CD4-positive, alpha-beta T cell treated with Interleukin-6 at 100 ng/mL for 8 hours (primary cell): ENCODE measurements around the gene FAM13C.

Experiments used
- DNase-seq: peaks from one replicate; pipeline ENCODE4 v3.0.0-alpha.2; 2020; ENCODE audit warnings: mixed read lengths, low spot score

FAM13C gene

DNA sequence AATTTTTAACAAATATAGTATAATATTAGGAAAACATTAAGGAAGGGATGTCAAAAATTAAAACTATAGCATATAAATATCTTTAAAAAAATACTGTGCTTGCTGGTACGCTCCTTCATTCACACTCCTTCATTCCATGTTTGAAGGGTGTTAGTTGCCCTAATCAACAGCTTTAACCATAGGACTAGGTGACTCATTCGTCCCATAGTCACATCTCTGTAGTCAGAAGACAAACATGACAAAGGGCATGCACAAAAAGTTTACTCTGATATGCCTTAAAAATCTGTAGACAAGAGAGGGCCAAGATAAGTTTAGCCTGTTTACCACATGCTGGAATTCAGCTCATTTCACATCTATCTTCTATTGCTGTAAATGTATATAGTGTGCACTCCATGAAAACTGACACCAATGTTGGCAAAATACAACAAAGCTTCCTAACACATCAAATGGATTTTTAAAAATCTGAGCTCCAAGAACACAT lies 646 bp downstream of the FAM13C start:
- no peak for DNase-seq

DNA sequence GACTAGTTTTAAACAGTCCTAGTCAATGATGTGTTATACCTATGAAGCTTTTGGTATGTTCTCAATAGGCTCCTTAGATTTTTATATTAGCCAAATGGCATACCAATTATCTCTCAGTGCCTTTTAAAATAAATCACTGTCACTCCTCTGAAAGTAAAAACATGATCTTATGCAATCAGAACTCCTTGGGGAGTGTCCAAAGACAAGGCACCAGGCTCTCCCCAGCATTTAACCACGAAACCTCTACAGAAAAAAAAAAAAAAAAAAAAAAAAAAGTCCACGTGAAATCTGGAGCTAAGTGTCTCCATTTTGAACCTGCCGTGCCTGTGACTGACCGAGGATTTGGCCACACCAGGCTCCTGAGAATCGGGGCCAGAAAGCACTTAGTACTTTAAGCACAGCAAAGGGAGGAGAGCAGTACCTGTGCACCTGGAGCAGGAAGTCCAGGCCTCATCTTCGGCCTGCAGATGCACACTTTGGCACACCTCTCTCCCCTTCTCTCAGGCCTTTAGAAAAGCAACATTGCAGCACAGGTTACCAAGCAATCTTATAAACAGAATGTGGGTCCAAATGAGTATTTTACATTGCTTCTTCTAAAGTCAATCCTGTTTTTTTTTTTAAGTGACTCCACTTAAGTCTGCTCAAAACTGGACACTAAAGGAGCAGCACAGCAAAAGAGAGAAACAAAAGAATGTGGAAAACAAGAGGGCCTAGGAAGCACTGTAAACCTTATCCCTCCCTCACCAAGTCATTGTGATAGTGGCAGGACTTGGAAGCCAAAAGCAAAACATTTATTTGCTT lies 1.5 kb downstream of the FAM13C start:
- DNase-seq, result no peak

DNA sequence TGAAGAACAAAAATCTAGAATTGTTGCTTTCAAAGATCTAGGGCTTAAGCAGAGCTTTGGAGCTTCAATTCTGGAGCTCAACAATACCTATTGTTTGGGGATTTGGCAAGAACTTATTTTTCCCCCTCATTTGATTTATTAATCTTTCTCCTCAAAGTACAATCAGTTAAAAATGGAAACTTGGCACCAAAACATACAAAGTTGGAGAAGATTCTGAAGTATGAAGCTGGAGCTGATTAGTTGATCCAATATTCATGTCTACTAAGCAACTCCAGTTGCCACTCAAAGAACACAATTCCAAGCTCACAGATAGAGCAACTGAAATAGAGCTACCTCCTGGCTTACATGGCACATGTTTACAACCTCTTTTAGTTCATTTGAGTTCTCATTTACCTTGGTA lies 3.8 kb downstream of the FAM13C start:
- no peak for DNase-seq

DNA sequence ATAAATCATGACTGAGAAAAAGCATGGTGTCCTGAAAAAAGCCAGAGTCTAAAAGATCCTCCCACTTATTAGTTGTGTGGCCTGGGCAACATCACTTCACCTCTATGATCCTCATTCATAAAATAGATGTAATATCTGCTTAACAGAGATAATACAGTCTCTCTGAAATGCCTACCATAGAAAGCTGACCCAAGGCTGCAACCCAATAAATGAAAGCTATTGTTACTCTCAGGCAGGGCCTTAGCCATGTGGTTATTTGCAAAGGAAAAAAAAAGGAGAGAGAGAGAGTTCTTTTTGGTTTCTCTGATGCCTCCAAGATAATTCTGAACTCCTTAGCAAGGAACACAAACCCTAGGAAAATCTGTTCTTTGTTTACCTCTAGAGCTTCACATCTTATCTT lies 7.9 kb downstream of the FAM13C start:
- DNase-seq, result no peak

DNA sequence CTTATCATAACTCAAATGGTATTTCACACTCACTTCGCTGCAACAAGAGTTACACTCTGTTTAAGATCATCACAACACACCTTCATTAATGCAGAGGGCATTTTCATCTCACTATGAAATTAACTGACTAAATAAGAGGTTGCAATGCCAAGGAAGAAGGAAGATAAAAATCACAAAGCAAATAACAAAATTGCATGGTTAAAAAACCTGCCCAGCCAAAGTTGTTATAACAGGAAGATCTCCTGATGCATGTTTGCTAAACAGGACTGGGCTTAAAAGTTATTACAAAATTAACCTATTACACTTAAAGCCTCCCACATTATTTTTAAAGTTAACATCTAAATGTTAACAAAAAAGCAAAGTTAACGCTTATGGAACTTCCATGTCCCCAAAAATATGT lies 11.8 kb downstream of the FAM13C start:
- no peak for DNase-seq

DNA sequence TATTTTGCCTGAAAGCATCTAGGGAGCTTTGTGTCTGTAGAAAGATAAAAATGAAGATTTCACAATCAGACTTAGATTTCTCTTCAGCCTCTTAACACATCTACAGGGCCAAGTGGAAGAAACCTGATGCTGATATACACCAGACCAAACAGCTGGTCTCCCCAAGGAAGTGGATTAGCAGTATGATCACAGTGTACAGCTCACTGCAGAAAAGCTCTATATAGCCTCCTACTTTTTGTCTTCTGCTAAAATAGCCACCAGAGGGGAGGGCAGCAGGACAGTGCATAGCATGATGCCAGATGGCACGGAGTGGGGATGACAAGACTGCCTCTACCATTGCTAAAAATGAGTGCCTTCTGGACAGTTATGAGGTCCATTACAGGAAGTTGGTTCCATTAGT lies 16.0 kb downstream of the FAM13C start:
- no peak for DNase-seq

DNA sequence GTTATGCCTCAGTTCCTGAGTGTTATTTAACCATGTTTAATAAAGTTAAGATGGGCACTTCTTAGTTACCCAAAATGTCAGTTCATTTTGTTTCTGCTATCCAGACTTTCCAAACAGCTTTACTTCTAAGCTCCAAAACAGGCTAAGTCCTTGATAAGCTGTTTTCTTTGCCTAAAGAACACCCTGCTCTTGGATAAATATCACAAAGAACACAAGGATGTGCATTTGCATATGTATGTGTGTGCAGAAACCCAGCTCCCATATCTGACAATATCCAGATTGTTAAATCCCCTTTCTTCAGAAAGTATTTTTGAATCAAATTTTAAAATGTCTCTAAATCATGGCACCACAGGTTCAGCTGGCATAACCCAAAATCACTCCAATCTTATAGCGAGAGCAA lies 19.6 kb downstream of the FAM13C start:
- no peak for DNase-seq

DNA sequence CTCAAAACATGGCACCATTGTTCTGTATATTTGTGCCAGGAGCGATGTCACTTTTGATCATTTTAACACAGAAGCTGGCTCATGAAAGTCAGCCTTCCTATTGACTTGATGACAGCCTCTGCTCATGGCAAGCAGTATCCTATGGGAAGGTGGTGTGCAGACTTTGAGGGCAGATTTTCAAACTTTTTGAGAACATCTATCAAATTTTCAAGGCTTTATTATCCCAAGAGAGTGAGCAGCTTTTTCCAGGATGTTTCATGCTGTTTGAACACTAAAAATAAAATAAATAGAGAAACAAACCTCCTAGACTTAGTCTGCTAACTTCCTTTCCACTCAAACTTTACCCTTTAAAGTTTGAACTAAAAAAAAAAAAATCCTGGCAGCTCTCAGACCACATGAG lies 20.3 kb downstream of the FAM13C start:
- DNase-seq, result no peak

DNA sequence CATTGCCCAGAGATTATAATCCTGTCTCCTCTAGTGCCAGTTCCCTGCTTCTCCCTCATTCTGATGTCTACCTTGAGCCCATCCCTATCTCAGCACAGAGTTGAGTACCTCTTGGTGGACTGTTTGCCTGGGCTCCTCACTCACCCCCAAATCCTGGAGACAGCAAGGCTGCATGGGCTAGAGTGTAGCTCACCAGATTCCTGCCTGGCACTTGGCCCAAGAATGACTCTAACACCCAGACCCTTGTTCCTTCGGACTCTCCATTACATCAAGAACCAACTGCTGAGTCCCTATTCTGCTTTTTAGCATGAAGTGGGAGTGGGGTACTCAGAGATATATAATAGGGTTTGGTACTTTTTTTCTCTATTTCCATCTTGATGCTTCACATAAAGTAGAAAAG lies 22.1 kb downstream of the FAM13C start:
- no peak for DNase-seq

DNA sequence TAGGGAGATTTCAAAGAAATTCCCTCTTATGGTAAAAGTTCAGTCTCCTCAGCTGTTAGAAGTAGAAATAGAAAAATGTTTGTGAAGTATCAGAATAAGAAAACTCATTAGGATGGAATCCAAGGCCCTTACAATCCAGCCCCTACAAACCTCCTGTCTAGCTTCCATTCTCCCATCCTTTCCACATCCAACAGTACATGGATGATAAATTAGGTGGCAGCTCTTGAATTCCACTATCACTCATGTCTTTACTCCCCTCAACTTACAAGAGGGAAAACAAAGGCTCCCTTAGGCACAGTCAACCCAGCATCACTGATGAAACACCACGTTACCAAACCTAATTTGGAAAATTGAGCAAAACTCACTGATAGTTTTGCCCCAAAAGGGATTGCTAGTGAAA lies 23.0 kb downstream of the FAM13C start:
- no peak for DNase-seq

DNA sequence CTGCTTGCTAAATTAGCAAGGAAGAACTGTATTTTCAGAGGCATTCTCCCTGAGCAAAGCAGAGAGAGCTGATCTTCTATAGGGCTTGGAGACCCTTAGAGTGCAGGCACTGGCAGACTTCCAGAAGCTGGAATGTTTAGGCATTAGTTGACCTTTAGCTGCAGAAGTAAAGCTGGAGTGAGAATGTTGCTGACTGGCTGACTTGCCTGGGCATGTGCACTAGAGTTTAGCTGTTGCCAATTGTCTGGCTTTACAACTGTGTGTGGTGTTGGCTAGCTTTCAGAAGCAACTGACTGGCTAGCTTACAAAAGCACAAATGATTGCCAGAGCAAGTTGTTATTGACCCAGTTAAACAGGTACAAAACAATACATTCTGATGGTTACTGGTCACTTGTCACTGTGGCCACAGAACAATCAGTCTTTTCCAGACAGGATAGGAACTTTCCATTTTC lies 25.1 kb downstream of the FAM13C start:
- no peak for DNase-seq

DNA sequence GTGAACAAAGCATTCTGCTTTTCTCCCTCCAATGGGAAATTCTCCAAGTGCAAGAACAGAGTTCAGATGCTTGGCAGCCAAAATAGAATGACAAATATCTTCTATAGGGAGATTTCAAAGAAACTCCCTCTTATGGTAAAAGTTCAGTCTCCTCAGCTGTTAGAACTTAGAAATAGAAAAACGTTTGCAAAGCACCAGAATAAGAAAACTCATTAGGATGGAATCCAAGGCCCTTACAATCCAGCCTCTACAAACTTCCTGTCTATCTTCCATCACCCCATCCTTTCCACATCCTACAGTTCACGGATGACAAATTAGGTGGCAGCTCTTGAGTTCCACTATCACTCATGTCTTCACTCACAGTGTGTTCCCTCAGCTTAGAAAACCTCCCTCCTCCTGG lies 25.7 kb downstream of the FAM13C start:
- DNase-seq, result no peak

DNA sequence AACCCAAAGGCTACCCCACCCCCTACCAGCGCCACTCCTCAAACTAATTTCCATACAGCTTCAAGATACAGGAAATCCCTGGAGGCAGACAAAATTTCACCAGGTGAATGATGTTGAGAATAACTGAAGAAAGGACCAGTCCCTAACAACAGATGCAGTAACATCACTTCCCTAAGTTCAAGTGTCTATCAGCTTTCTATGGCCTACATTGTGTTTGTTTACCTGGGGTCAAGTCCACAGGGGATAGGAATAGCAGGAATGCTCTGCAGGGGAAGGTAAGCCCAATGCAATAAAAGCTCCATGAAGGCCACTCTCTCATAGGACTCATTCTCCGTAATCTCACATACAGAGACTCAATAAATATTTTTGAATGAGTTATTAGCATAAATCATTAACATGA lies 26.9 kb downstream of the FAM13C start:
- DNase-seq, result no peak

DNA sequence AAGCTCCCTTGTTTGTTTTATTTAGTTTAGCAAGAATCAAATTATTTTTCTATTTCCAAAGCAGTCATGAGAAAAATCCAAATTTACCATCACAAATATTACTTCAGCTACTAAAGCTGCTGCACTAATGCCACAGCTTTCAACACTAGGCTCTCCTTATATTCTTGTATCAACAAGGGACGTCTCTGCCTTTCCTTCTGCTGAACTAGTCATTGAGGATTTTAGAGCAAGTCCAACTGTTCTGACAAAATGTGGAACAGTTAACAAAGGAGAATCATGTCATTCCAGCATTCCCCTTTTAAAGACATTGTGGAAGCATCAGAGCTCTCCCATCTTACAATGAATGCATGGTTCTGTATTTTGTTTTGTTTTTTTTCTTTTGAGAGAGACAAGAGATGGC lies 28.6 kb downstream of the FAM13C start:
- no peak for DNase-seq

DNA sequence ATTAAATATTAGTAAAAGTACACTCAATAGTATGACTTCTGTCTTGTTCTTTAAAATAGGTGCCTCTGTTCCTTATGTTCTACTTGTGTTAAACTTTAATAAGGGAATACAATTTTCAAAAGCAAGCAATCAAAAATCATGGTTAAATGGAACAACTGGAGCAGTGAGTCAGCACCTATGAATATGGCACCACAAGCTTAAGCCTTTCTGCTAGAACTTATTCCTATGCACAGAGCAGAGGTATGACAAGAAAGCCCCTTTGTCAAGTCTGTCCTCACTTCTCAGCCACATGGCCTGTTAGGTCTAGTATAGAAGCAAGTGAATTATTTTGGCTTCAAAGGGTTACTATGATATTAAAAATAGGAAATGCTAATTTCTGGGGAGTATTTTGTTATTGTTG lies 29.8 kb downstream of the FAM13C start:
- DNase-seq, result no peak

DNA sequence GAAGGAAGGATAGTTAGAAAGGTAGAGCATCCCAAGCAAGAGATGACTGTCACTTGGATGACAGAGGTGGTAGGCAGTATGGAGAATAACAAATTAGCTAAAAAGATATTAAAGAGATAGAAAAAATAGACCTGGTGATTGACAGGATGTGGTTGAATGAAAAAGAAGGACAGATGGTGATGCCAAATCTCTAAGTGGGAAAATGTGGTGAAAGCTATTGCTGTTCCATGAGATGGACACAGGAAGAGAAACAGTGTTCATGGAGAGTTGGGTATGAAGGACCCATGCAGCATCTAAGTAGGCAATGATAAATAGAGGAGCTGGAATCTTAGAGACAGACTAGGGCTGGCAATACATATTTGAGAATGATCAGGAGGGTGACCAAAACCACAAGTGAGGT lies 30.7 kb downstream of the FAM13C start:
- DNase-seq, result no peak

DNA sequence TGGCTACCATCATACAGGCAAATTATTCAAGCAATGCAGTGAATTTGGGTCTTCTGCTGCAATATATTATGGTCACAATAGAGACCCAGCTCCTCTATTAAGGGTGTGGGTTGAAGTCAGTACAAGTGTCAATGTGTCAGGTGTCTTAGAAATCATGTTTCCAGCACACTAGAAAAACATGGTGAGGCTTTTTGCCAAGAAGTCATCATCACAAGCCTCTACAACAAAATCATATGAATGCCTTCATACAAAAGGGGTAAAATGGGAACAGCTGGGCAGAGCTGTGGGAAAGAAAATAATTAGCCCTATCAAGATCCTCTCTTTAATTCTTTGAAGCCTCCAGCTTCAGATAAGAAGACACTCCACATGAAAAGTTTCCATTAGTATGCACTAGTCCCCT lies 37.2 kb downstream of the FAM13C start:
- no peak for DNase-seq

DNA sequence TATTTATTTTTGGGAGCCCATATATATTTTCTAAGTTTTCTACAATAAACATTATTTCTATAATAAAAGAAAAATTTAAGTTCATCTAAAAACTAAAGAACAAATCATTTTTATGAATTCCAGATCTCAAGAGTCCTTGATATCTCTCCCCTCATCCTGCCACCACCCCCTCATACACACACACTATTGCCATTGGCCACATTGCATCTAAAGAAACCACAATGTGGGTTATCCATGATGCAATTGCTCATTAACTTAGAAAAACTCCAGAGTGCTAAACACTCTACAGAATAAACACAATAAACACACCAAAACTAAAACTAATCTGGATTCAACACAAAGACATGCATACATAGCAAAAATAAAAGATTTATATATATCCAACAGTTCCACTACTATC lies 37.8 kb downstream of the FAM13C start:
- no peak for DNase-seq

DNA sequence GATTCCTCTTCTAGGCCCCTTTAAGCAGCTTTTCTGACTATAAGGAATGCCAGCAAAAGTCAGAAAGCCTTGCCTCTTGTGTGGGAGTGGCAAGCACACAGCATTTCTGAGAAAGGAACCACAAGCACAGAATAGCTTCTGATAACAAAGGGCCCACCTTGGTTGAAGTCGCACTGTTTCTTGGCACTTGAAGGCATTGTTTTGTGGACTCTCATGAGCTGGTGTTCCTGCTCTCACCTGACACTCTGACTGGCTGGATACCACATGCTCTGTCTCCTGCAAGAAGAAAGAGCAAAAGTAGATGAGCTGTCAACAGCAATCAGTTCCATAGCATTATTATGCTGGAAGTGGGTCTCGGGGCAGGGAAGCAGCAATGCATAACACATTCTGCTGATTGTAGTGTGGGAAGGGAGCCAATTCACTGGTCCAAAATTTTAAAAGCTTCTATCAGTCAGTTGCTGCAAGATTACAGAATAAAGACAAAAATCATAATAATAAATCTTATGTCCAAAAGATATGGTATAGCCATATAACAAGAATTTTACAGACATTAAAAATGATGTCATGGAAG lies 38.4 kb downstream of the FAM13C start:
- DNase-seq, result no peak

DNA sequence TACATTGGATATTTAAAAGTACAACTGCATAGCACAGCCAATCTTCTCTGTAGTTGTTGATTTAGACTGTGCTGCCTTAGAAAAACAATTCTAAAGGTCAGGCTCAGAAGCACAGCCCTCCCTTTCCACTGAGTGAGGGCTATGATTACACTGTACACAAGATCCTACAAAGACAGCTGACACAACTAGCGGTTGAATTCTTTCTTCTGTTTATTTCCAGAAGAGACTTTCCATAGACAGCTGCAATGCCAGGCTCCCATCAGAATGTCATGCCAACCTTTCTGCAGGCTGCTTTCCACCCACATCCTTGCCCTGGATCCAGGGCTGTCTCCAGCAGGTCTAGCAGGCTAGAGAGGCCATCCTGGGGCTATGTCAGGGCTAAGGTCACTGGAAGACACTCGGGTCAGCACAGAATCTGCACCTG lies 39.3 kb downstream of the FAM13C start:
- DNase-seq, result no peak

DNA sequence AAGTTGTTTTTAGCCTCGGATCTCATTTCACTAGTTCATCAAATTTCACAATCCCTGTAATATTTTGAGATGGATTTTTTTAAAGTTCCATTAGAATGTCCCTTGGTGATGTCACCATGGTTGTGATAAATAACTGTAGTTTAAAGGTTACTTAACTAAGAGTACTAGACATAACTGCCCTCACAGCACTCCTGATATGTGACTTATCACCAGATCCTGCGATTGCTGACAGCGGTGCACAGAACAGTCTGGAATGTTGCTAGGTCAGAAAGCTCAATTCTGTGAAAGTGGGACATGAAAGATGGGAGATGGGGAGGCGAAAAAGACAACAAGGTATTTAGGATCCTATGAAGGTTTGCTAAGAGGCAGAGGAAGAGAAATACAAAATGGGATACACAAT lies 40.2 kb downstream of the FAM13C start:
- DNase-seq, result no peak

DNA sequence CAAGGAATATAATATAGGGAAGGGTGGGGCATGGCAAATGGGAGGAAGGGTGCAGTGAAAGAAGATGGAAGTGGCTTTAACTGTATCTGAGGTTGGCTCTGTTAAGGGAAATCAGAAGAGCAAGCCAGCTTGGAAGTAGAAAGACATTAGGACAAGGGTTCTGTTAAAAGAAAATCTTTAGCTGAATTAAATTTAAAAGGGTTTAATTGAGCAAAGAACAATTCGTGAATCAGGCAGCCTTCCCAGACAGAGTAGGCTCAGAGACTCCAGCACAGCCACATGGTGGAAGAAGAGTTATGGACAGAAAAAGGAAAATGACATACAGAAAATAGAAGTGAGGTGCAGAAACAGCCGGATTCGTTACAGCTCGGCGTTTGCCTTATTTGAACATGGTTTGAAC lies 42.0 kb downstream of the FAM13C start:
- no peak for DNase-seq

DNA sequence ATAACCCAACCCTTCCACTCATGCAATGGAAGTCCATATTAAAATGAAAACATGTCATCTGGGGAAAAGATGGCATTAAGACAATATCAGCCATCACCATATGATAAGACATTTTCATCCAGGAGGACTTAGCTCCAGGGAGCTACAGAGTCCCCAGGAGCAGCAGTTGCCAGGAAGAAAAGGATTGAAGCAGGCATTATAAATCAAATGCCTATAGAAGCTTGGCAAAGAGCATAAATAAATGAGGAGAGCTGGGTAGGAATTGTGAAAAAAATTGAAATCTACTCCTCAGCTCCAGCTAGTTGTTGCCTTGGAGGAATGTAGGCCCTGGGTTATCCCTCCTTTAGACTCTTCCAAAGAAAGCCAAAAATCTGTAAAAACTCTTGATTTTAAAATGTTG lies 42.5 kb downstream of the FAM13C start:
- DNase-seq, result no peak

DNA sequence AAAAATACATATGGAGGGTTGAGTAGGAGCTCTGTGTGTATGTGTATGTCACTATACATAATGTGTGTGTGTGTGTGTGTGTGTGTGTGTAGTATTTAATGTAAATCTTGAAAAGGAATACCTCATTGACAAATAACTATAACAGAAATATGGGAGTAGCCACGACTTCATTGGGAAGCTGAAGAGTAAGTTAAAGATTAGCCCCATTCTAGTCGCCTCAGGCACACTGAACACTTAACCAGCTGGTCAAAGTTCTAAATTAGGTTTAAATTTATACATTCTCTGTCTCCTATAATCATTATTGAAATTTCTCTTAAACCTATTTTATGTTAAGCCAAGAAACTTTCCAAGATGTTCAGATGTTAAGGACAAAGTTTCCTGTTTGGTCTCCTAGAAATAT lies 45.3 kb downstream of the FAM13C start:
- no peak for DNase-seq
